A673 (cell line): ENCODE data around the gene ALG9. TPM values are rescaled to one million over a fixed set of nuclear protein-coding genes. Genes with fewer than 3 reads are reported as not detected.
A peak's percentile ranks its signal among the peaks of the same experiment; 100 is the strongest.

Source experiments
- BruUV-seq: library from RNA; stranded (reverse); fragments of 400-500 nt; replicated peaks from 2 replicates; lab custom pipeline; 2021; lab: Mats Ljungman, UMichigan
- CTCF ChIA-PET: fragments of 300-600 bp; sonication (Branson Sonifier 250); formaldehyde crosslinking; loops from one replicate; lab custom pipeline; 2022; ENCODE audit warnings: antibody characterized with exemption; lab: Charles Lee
- POLR2A ChIA-PET: fragments of 300-600 bp; sonication (Branson Sonifier 250); formaldehyde crosslinking; loops from one replicate; lab custom pipeline; 2022; ENCODE audit warnings: antibody characterized with exemption; ENCODE audit not compliant: low non-redundant PET; lab: Charles Lee
- DNase-seq: peaks from one replicate; pipeline ENCODE4 v3.0.0-alpha.2; 2015; ENCODE audit warnings: low spot score
- H3K27ac ChIP-seq: fragments of 200-600 bp; sonication (generic); 2 replicates; pipeline ENCODE4 v1.5.1; 2016; ENCODE audit warnings: mixed run types, low read depth, mild to moderate bottlenecking, mixed read lengths, antibody characterized with exemption, low read length; ENCODE audit not compliant: poor library complexity, severe bottlenecking
- H3K27me3 ChIP-seq: fragments of 200-600 bp; sonication (generic); replicated peaks from 2 replicates; pipeline ENCODE4 v1.6.1; 2017; ENCODE audit warnings: mixed run types, low read depth, mild to moderate bottlenecking, mixed read lengths, antibody characterized with exemption, low read length; ENCODE audit not compliant: insufficient read depth, poor library complexity
- H3K36me3 ChIP-seq: fragments of 200-600 bp; sonication (generic); 2 replicates; pipeline ENCODE4 v1.6.1; 2016; ENCODE audit warnings: mixed run types, mild to moderate bottlenecking, mixed read lengths, antibody characterized with exemption, low read length; ENCODE audit not compliant: insufficient read depth, poor library complexity, severe bottlenecking
- H3K4me1 ChIP-seq: fragments of 200-600 bp; sonication (generic); 2 replicates; pipeline ENCODE4 v1.6.1; 2017; ENCODE audit warnings: mixed run types, mild to moderate bottlenecking, mixed read lengths, antibody characterized with exemption, low read length; ENCODE audit not compliant: insufficient read depth, poor library complexity, severe bottlenecking
- H3K4me3 ChIP-seq: fragments of 200-600 bp; sonication (generic); 2 replicates; pipeline ENCODE4 v1.5.1; 2016; ENCODE audit warnings: low read depth, mixed run types, mild to moderate bottlenecking, mixed read lengths, low read length; ENCODE audit not compliant: poor library complexity, severe bottlenecking
- H3K9me3 ChIP-seq: fragments of 200-600 bp; sonication (generic); 2 replicates; pipeline ENCODE4 v1.6.1; 2016; ENCODE audit warnings: mixed run types, low read depth, mild to moderate bottlenecking, mixed read lengths, antibody characterized with exemption, low read length; ENCODE audit not compliant: poor library complexity, severe bottlenecking
- EZH2 ChIP-seq: fragments of 200-600 bp; sonication (generic); IDR thresholded peaks from 2 replicates; pipeline ENCODE4 v1.6.1; 2017; ENCODE audit warnings: borderline replicate concordance, low read depth, mild to moderate bottlenecking, mixed read lengths, antibody characterized with exemption, low read length; ENCODE audit not compliant: poor library complexity, severe bottlenecking
- intact Hi-C: fragments of 100-400 bp; cut with micrococcal nuclease; formaldehyde crosslinking; loops from one replicate; pipeline ENCODE4 v1.10.0; 2022; ENCODE audit not compliant: unreplicated experiment
- total RNA-seq: library from RNA; stranded (reverse); gene quantifications from 2 replicates; pipeline ENCODE4 v1.2.3, GENCODE V29; 2021
- TF ChIP-seq, protein P1 (sequence below): fragments of 300-800, 200-600 bp; sonication (generic); conservative IDR thresholded peaks from 2 replicates; pipeline ENCODE4 v1.5.1; 2017; ENCODE audit warnings: low read depth, mild to moderate bottlenecking, antibody characterized with exemption, low read length, moderate library complexity, mixed read lengths

The ALG9 gene
- total RNA-seq, 1 experiment from 2014 or later = 61.0 TPM

DNA sequence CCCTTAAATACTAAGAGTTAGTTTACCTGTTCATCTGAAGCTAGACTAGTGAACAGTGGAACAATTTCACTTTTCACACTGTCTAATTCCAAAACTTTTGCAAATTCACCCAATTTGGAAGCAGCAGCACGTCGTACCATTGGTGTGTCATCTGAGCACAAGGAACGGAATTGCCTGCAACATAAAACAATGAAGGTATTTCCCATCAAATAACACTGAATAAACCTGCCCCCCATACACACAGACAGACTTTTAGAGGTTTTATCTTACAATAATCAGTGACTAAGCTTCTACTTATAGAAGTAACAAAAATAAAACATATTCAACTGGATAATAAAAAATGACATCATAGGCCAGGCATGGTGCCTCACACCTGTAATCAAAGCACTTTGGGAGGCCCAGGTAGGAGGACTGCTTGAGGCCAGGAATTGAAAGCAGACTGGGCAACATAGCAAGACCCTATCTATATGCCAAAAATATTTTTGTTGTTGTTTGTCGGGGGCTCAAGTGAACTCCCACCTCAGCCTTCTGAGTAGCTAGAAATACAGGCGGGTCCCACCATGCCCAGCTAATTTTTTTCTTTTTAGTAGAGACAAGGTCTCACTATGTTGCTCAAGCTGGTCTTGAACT is 111.5 kb downstream of the ALG9 start:
- ChIA-PET CTCF (no interaction called here), POLR2A (no interaction called here)
- no peak overlapping the region for H3K4me3 ChIP-seq
- no peaks in the 10 kb centered on the region for H3K9me3 ChIP-seq
- peaks cover 76% of the 10 kb centered on the region for H3K36me3 ChIP-seq
- peaks cover 5% of the 10 kb centered on the region for H3K4me1 ChIP-seq
- TF ChIP-seq, protein P1, sequence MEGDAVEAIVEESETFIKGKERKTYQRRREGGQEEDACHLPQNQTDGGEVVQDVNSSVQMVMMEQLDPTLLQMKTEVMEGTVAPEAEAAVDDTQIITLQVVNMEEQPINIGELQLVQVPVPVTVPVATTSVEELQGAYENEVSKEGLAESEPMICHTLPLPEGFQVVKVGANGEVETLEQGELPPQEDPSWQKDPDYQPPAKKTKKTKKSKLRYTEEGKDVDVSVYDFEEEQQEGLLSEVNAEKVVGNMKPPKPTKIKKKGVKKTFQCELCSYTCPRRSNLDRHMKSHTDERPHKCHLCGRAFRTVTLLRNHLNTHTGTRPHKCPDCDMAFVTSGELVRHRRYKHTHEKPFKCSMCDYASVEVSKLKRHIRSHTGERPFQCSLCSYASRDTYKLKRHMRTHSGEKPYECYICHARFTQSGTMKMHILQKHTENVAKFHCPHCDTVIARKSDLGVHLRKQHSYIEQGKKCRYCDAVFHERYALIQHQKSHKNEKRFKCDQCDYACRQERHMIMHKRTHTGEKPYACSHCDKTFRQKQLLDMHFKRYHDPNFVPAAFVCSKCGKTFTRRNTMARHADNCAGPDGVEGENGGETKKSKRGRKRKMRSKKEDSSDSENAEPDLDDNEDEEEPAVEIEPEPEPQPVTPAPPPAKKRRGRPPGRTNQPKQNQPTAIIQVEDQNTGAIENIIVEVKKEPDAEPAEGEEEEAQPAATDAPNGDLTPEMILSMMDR = no peak
- TF ChIP-seq EZH2 = no peak
- no peak overlapping the region for H3K27ac ChIP-seq
- intact Hi-C loops = no loop called here
- DNase-seq = no peak
- no TSS peak for BruUV-seq
- H3K27me3 ChIP-seq = no peaks in the 10 kb centered on the region

DNA sequence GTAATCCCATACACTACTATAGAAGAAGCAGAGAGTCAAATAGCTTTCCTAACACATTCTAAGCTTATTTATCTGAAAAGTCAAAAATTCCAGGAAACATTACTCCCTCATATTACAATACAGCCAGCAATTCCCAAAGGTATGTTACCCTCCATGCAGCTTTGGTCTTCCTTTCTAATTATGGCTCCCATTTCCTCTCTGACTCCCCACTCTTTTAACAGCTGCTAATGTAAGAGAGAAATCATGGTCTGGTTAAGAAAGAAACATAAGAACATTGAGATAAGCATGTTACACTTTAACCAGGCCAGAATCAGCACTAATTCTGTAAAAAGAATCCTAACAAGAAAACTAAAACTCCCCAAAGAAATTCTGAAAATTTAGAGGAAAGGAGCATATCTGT is 112.0 kb downstream of the ALG9 start:
- ChIA-PET CTCF (no interaction called here), POLR2A (no interaction called here)
- intact Hi-C loops = no loop called here
- H3K27me3 ChIP-seq = no peaks in the 10 kb centered on the region
- DNase-seq = peak; percentile 35
- H3K27ac ChIP-seq = peak overlapping the region; percentile 27
- BruUV-seq = no TSS peak
- TF ChIP-seq EZH2 = no peak
- TF ChIP-seq, protein P1 = no peak
- no peaks in the 10 kb centered on the region for H3K9me3 ChIP-seq
- peaks cover 81% of the 10 kb centered on the region for H3K36me3 ChIP-seq
- H3K4me1 ChIP-seq = no peaks in the 10 kb centered on the region
- H3K4me3 ChIP-seq = no peak overlapping the region

DNA sequence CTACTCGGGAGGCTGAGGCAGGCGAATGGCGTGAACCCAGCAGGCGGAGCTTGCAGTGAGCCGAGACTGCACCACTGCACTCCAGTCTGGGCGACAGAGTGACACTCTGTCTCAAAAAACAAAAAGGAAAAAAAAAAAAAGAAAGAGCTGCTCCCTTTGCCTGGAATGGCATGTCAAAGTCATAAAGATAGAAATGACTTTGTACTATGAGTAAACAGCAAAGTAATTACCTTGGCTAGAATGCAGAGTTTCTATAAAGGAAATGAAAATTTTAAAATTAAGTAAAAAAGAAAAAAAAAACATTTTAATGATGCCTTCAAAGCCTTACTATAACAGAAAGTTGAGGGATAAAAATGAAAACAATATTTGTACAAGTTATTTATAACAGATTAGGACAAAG is 115.3 kb downstream of the ALG9 start:
- Histone ChIP-seq H3K27ac (no peak overlapping the region), H3K36me3 (peaks cover 86% of the 10 kb centered on the region), H3K4me1 (no peaks in the 10 kb centered on the region), H3K27me3 (no peaks in the 10 kb centered on the region), H3K9me3 (no peaks in the 10 kb centered on the region), H3K4me3 (no peak overlapping the region)
- CTCF ChIA-PET = no interaction called here
- no peak for DNase-seq
- no TSS peak for BruUV-seq
- intact Hi-C loops = no loop called here
- POLR2A ChIA-PET = interaction anchor here (0.9 kb wide), 1 partner anchor 91 kb away, joined by 11 read pairs; no protein-coding TSS in a partner anchor
- TF ChIP-seq, protein P1 = no peak
- no peak for TF ChIP-seq EZH2
